OCI-LY3 (cell line): ENCODE measurements around the gene BAZ2B.

Experiments
- H2AFZ ChIP-seq: fragments of 200-600, 300-600 bp; shearing (Covaris generic); 2 replicates; pipeline ENCODE4 v1.6.0; 2014; ENCODE audit warnings: antibody characterized with exemption, low read depth, low read length
- H3K27ac ChIP-seq: fragments of 200-600, 300-600 bp; sonication (generic); 2 replicates; pipeline ENCODE4 v1.5.1; 2014; ENCODE audit warnings: mild to moderate bottlenecking, low read length, moderate library complexity, mixed read lengths
- H3K27me3 ChIP-seq: fragments of 200-600, 300-600 bp; sonication (generic); 2 replicates; pipeline ENCODE4 v1.6.1; 2014; ENCODE audit warnings: low read depth, low read length, mixed read lengths
- H3K36me3 ChIP-seq: fragments of 200-600, 300-600 bp; sonication (generic); replicated peaks from 2 replicates; pipeline ENCODE3; 2014; ENCODE audit warnings: low read depth, low read length, mixed read lengths
- H3K4me1 ChIP-seq: fragments of 300-600, 200-600 bp; sonication (generic); 2 replicates; pipeline ENCODE4 v1.6.1; 2014; ENCODE audit warnings: low read length, mixed read lengths
- H3K4me2 ChIP-seq: fragments of 200-600, 300-600 bp; sonication (generic); 2 replicates; pipeline ENCODE4 v1.6.1; 2014; ENCODE audit warnings: low read length, mixed read lengths
- H3K4me3 ChIP-seq: fragments of 300-600, 200-600 bp; sonication (generic); 2 replicates; pipeline ENCODE4 v1.5.1; 2014; ENCODE audit warnings: antibody characterized with exemption, mild to moderate bottlenecking, low read length, moderate library complexity
- H3K79me2 ChIP-seq: fragments of 300-600, 200-600 bp; shearing (Covaris generic); 2 replicates; pipeline ENCODE4 v1.6.1; 2014; ENCODE audit warnings: mild to moderate bottlenecking, low read length, mixed read lengths
- H3K9ac ChIP-seq: fragments of 300-600, 200-600 bp; shearing (Covaris generic); 2 replicates; pipeline ENCODE4 v1.6.0; 2014; ENCODE audit warnings: mild to moderate bottlenecking, low read length, moderate library complexity
- H3K9me3 ChIP-seq: fragments of 200-600, 300-600 bp; shearing (Covaris generic); 2 replicates; pipeline ENCODE4 v1.6.1; 2014; ENCODE audit warnings: low read length, mixed read lengths; ENCODE audit not compliant: insufficient read depth
- H4K20me1 ChIP-seq: fragments of 200-600, 300-600 bp; sonication (generic); 2 replicates; pipeline ENCODE4 v1.6.1; 2016; ENCODE audit warnings: low read length, mixed read lengths; ENCODE audit not compliant: insufficient read depth
- CTCF ChIP-seq: fragments of 200-600, 300-600 bp; sonication (generic); IDR thresholded peaks from 2 replicates; pipeline ENCODE4 v1.5.1; 2014; ENCODE audit warnings: antibody characterized with exemption, low read length, low read depth
- EZH2phosphoT487 ChIP-seq: fragments of 200-600 bp; shearing (Covaris generic); IDR thresholded peaks from 2 replicates; pipeline ENCODE4 v1.6.1; 2018; ENCODE audit warnings: antibody characterized with exemption, mixed run types, low read depth

The BAZ2B gene

GRCh38 chr2:159651884-159652283, 35.5 kb upstream of the BAZ2B start:
- Histone ChIP-seq H3K4me1 (no peaks in the 10 kb centered on the region), H3K4me3 (no peak overlapping the region), H3K9me3 (no peaks in the 10 kb centered on the region), H3K4me2 (no peak overlapping the region), H3K27me3 (no peaks in the 10 kb centered on the region), H2AFZ (no peak overlapping the region), H3K27ac (no peak overlapping the region), H4K20me1 (no peaks in the 10 kb centered on the region), H3K9ac (no peak overlapping the region), H3K36me3 (no peaks in the 10 kb centered on the region), H3K79me2 (no peaks in the 10 kb centered on the region)
- no peak for TF ChIP-seq EZH2phosphoT487
- TF ChIP-seq CTCF: no peak

GRCh38 chr2:159650574-159650973, 34.2 kb upstream of the BAZ2B start:
- H3K4me2 ChIP-seq: no peak overlapping the region
- H3K27me3 ChIP-seq: no peaks in the 10 kb centered on the region
- H3K9ac ChIP-seq: no peak overlapping the region
- no peaks in the 10 kb centered on the region for H3K36me3 ChIP-seq
- TF ChIP-seq CTCF: no peak
- TF ChIP-seq EZH2phosphoT487: no peak
- H3K4me3 ChIP-seq: no peak overlapping the region
- no peaks in the 10 kb centered on the region for H4K20me1 ChIP-seq
- no peaks in the 10 kb centered on the region for H3K79me2 ChIP-seq
- no peaks in the 10 kb centered on the region for H3K4me1 ChIP-seq
- H2AFZ ChIP-seq: no peak overlapping the region
- H3K27ac ChIP-seq: no peak overlapping the region
- no peaks in the 10 kb centered on the region for H3K9me3 ChIP-seq

GRCh38 chr2:159648643-159649042, 32.3 kb upstream of the BAZ2B start:
- Histone ChIP-seq H3K4me3 (no peak overlapping the region), H3K27me3 (no peaks in the 10 kb centered on the region), H3K4me2 (no peak overlapping the region), H4K20me1 (no peaks in the 10 kb centered on the region), H3K9me3 (no peaks in the 10 kb centered on the region), H3K9ac (no peak overlapping the region), H3K27ac (no peak overlapping the region), H3K36me3 (no peaks in the 10 kb centered on the region), H3K79me2 (no peaks in the 10 kb centered on the region), H3K4me1 (no peaks in the 10 kb centered on the region), H2AFZ (no peak overlapping the region)
- TF ChIP-seq CTCF (no peak), EZH2phosphoT487 (no peak)

GRCh38 chr2:159647667-159648066, 31.3 kb upstream of the BAZ2B start:
- H3K27me3 ChIP-seq: no peaks in the 10 kb centered on the region
- no peaks in the 10 kb centered on the region for H4K20me1 ChIP-seq
- no peak overlapping the region for H3K27ac ChIP-seq
- H3K9ac ChIP-seq: no peak overlapping the region
- H3K79me2 ChIP-seq: no peaks in the 10 kb centered on the region
- H3K36me3 ChIP-seq: no peaks in the 10 kb centered on the region
- H3K9me3 ChIP-seq: no peaks in the 10 kb centered on the region
- H3K4me1 ChIP-seq: no peaks in the 10 kb centered on the region
- TF ChIP-seq CTCF (no peak), EZH2phosphoT487 (no peak)
- H3K4me2 ChIP-seq: no peak overlapping the region
- H2AFZ ChIP-seq: no peak overlapping the region
- H3K4me3 ChIP-seq: no peak overlapping the region
